ENCODE measurements around the gene RIN3. TPM values are rescaled to one million over a fixed set of nuclear protein-coding genes. Genes with fewer than 3 reads are reported as not detected.

Gene RIN3
- total and polyA plus RNA-seq, 10 of the 15 experiments (the other 5 are each of a cell fraction or from before 2014, with no cell fraction given), result 0.91 to 23.3 (median 6.3) TPM

- ChIA-PET SMC1A (ENCODE audit: uncharacterized antibody, unreplicated experiment) (no interaction called here), POLR2A (no interaction called here), RAD21 (ENCODE audit: unreplicated experiment) (no interaction called here), CTCF (no interaction called here)
- intact Hi-C loops (cut with micrococcal nuclease; ENCODE audit: unreplicated experiment), result no loop called here
- WGBS (ENCODE audit: insufficient coverage, insufficient replicate concordance, low lambda C conversion rate, missing lambda C conversion rate), result 66% methylated on average over 9 of the region's 9 CpGs
- BruUV-seq (replicated peaks), result no TSS peak
- Histone ChIP-seq H3K27ac (ENCODE audit: control insufficient read depth, insufficient read depth) (no peak overlapping the region), H2AFZ (ENCODE audit: control insufficient read depth, low read depth, low read length) (no peak overlapping the region), H4K20me1 (ENCODE audit: control insufficient read depth, insufficient read depth) (no peaks in the 10 kb centered on the region), H3K79me2 (ENCODE audit: control insufficient read depth, insufficient read depth, low read length) (no peaks in the 10 kb centered on the region), H3K36me3 (ENCODE audit: control insufficient read depth in 2 of 2, insufficient read depth in 2 of 2, low read length in 1 of 2) (peaks cover 0 to 1% of the 10 kb centered on the region in 2 experiments; a peak in 1 of 4 replicates), H3K27me3 (replicated peaks in 1 of 2; ENCODE audit: control insufficient read depth in 2 of 2, insufficient read depth in 2 of 2, low read length in 1 of 2) (no peaks in the 10 kb centered on the region), H3K4me1 (ENCODE audit: control insufficient read depth, insufficient read depth, low read length) (peaks cover 3% of the 10 kb centered on the region; the same call in 1 of the 2 replicates), H3K4me3 (no peak overlapping the region), H3K4me2 (ENCODE audit: control insufficient read depth, insufficient read depth) (no peak overlapping the region), H3K9me3 (replicated peaks; ENCODE audit: control insufficient read depth, insufficient read depth, low read length) (no peaks in the 10 kb centered on the region), H3K9ac (ENCODE audit: control insufficient read depth, insufficient read depth, low read length) (no peak overlapping the region)
- in situ Hi-C loops (cut with MboI), result no loop called here
- DNase-seq (ENCODE audit: low read depth, low spot score) (no peak), FAIRE-seq (no peak), ATAC-seq (no peak)
- no peak for TF ChIP-seq HCFC1 (IDR thresholded peaks at IDR 0.05; ENCODE audit: low read length)
- TF ChIP-seq NBN (IDR thresholded peaks at IDR 0.05), result no peak
- TF ChIP-seq ZBTB33 (IDR thresholded peaks at IDR 0.05), result no peak
- TF ChIP-seq RFX5 (IDR thresholded peaks at IDR 0.05; ENCODE audit: low read depth, low read length), result no peak
- TF ChIP-seq HSF1 (IDR thresholded peaks at IDR 0.05; ENCODE audit: low read depth, low read length), result no peak
- no peak for TF ChIP-seq SMARCA5 (IDR thresholded peaks at IDR 0.05)
- TF ChIP-seq NFIC (IDR thresholded peaks at IDR 0.05; ENCODE audit: low read depth, low read length), result no peak
- TF ChIP-seq FOS (IDR thresholded peaks at IDR 0.05; ENCODE audit: borderline replicate concordance, extremely low read depth, insufficient read length), result no peak
- TF ChIP-seq ESRRA (IDR thresholded peaks at IDR 0.05; ENCODE audit: low read length), result no peak
- TF ChIP-seq MTA2 (IDR thresholded peaks at IDR 0.05; ENCODE audit: low read depth), result no peak
- no peak for TF ChIP-seq MYB (IDR thresholded peaks at IDR 0.05; ENCODE audit: borderline replicate concordance, low read depth, low read length)
- TF ChIP-seq ZNF592 (IDR thresholded peaks at IDR 0.05), result no peak
- TF ChIP-seq ZNF687 (IDR thresholded peaks at IDR 0.05), result no peak
- no peak for TF ChIP-seq JUND (IDR thresholded peaks at IDR 0.05; ENCODE audit: low read depth, low read length)
- no peak for TF ChIP-seq MEF2A (IDR thresholded peaks at IDR 0.05; ENCODE audit: insufficient read depth, low read depth, low read length)
These were observed 124.7 kb downstream of the RIN3 start for GRCh38 chr14:92638266-92638665.
